Body of pancreas (tissue), 4 donors: Measurements from ENCODE around the gene GJD2. TPM values are rescaled to one million over a fixed set of nuclear protein-coding genes. Genes with fewer than 3 reads are reported as not detected.

ENCODE experiments used
- ATAC-seq: fragments of 150-250 bp; one replicate; pipeline ENCODE4 v1.9.1; 2016
- DNase-seq, 4 donors: peaks; one replicate each; pipeline ENCODE4 v3.0.0-alpha.2; 2019
- H3K27ac ChIP-seq, 4 donors: fragments of 200-600 bp; sonication (generic); 1 replicate in 3 of 4; 2 replicates in 1 of 4; pipeline versions ENCODE4 v1.5.1 to v1.6.1; 2016 to 2019; ENCODE audit warnings: mild to moderate bottlenecking in 1 of 4, mixed read lengths in 1 of 4, moderate library complexity in 1 of 4
- H3K27me3 ChIP-seq, 2 donors: fragments of 200-600 bp; sonication (generic); one replicate each; pipeline ENCODE4 v1.6.0; 2016; ENCODE audit warnings: mild to moderate bottlenecking in 1 of 2
- H3K36me3 ChIP-seq, 2 donors: fragments of 200-600 bp; sonication (generic); replicated peaks in 1 of 2; 2 replicates each; pipeline ENCODE4 v1.5.1; 2016; ENCODE audit warnings: low read depth in 2 of 2; ENCODE audit not compliant: insufficient read depth in 1 of 2
- H3K4me1 ChIP-seq: fragments of 200-600 bp; sonication (generic); one replicate; pipeline ENCODE4 v1.6.0; 2016
- H3K4me3 ChIP-seq, 2 donors: fragments of 200-600 bp; sonication (generic); 1 replicate in 1 of 2; 2 replicates in 1 of 2; pipeline ENCODE4 v1.5.1; 2016 to 2019
- H3K9me3 ChIP-seq, 3 donors: fragments of 200-600 bp; sonication (generic); 1 replicate in 2 of 3; 2 replicates in 1 of 3; pipeline ENCODE4 v1.5.1; 2016
- POLR2A ChIP-seq, 3 donors: fragments of 450-650 bp; IDR thresholded peaks; one replicate each; pipeline ENCODE4 v1.6.1; 2016; ENCODE audit warnings: antibody characterized with exemption in 3 of 3, mild to moderate bottlenecking in 2 of 3
- WGBS, 2 donors: methylation state at CpG; one replicate each; pipeline ENCODE4 v1.1.5; 2017; 5-methylcytosine and 5-hydroxymethylcytosine counted together
- intact Hi-C: fragments of 100-400 bp; cut with DNase I; formaldehyde crosslinking; loops from one replicate; pipeline ENCODE4 v1.15.1; 2023
- total RNA-seq, 2 donors: library from RNA; depleted of rRNA; stranded (reverse); fragments of >200 nt; gene quantifications; one replicate each; pipeline ENCODE4 v1.1.0, GENCODE V29; 2016
- TF ChIP-seq, protein P1 (sequence below), 7 experiments: fragments of 450-650 bp in 4 of 7; fragments of 200-600 bp in 3 of 7; sonication (generic) in 3 of 7; IDR thresholded peaks; one replicate each; pipeline ENCODE4 v1.5.1; 2016 to 2019; ENCODE audit warnings: antibody characterized with exemption in 7 of 7

Gene GJD2
- total RNA-seq, 2 donors from 2014 or later, result 2.3 to 4.0 TPM

DNA sequence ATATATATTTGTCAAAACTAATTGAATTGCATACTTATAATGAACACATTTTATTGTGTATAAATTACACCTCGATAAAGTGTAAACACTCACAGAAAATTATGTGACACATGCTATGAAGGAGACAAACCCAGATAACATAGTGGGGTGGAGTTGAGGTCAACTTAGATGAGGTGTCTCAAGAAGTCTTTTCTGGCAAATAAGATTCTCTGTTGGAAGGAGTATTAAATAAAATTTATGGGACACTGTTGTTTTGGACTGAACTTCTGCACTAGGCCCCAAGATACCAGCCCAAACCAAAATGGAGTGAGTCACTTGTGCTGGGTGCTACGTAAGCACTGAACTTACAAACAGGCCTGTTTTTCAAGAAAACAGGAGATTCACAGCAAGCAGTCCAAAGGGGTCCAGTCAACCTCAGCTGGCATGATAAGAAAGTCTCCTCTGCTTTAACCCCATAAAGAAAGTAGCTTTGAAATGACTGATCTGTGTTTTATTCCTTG, 21.9 kb upstream of the GJD2 start:
- WGBS, 2 donors, result 61 to 81% methylated on average over 2 of the region's 2 CpGs
- no peaks in the 10 kb centered on the region for H3K9me3 ChIP-seq
- H3K36me3 ChIP-seq, result no peaks in the 10 kb centered on the region
- intact Hi-C loops, result no loop called here
- ATAC-seq, result no peak
- no peak overlapping the region for H3K4me3 ChIP-seq
- TF ChIP-seq, protein P1, sequence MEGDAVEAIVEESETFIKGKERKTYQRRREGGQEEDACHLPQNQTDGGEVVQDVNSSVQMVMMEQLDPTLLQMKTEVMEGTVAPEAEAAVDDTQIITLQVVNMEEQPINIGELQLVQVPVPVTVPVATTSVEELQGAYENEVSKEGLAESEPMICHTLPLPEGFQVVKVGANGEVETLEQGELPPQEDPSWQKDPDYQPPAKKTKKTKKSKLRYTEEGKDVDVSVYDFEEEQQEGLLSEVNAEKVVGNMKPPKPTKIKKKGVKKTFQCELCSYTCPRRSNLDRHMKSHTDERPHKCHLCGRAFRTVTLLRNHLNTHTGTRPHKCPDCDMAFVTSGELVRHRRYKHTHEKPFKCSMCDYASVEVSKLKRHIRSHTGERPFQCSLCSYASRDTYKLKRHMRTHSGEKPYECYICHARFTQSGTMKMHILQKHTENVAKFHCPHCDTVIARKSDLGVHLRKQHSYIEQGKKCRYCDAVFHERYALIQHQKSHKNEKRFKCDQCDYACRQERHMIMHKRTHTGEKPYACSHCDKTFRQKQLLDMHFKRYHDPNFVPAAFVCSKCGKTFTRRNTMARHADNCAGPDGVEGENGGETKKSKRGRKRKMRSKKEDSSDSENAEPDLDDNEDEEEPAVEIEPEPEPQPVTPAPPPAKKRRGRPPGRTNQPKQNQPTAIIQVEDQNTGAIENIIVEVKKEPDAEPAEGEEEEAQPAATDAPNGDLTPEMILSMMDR (IDR thresholded peaks at IDR 0.05), result no peak
- no peak for TF ChIP-seq POLR2A (IDR thresholded peaks at IDR 0.05)
- no peaks in the 10 kb centered on the region for H3K27me3 ChIP-seq
- DNase-seq, result no peak
- H3K4me1 ChIP-seq, result no peaks in the 10 kb centered on the region
- no peak overlapping the region for H3K27ac ChIP-seq

DNA sequence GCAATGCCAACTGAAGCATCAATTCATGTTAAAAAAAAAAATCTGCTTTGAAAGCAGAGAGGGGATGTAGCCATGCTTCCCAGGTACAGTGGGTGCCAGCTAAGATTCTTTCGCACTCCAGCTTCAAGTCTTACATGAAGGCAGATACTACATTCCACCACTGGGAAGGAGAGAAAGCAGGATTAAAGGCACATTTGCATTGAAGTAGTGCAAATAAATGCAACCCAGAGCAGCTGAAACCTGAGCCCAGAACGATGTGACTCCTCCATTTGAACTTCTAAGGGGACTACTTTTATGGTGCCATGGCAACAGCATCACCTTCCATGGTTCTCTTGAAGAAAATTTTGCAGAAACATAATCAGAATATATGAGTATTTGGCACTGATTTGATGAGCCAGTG, 19.1 kb upstream of the GJD2 start:
- no peak for TF ChIP-seq POLR2A (IDR thresholded peaks at IDR 0.05)
- TF ChIP-seq, protein P1 (IDR thresholded peaks at IDR 0.05), result no peak
- intact Hi-C loops, result no loop called here
- WGBS, 2 donors, result 36 to 38% methylated on average over 2 of the region's 2 CpGs
- no peak for ATAC-seq
- Histone ChIP-seq H3K4me3 (no peak overlapping the region), H3K36me3 (no peaks in the 10 kb centered on the region), H3K27me3 (no peaks in the 10 kb centered on the region), H3K4me1 (no peaks in the 10 kb centered on the region), H3K9me3 (no peaks in the 10 kb centered on the region), H3K27ac (no peak overlapping the region)
- DNase-seq, result no peak

DNA sequence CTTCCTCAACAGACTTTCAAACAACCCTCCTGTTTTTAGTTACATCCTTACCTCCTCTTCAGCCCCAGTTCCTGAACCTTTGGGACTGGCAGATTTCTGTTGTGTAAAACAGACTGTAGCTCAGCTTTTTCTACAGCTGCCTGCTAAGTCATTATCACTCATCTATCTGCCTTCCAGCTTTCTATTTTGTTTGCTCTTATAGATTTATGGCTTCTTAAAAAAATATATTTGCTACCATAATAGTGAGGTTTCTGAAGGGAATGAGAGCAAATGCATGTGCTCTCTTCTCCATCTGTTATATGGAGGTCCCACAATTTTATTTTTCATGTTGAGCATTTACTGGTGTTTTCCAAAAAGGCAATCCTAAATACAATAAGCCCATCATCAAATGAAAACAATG, 18.2 kb upstream of the GJD2 start:
- Histone ChIP-seq H3K27ac (no peak overlapping the region), H3K9me3 (no peaks in the 10 kb centered on the region), H3K4me3 (no peak overlapping the region), H3K36me3 (no peaks in the 10 kb centered on the region), H3K27me3 (no peaks in the 10 kb centered on the region), H3K4me1 (no peaks in the 10 kb centered on the region)
- intact Hi-C loops, result no loop called here
- TF ChIP-seq, protein P1 (IDR thresholded peaks at IDR 0.05), result no peak
- TF ChIP-seq POLR2A (IDR thresholded peaks at IDR 0.05), result no peak
- ATAC-seq, result no peak
- no peak for DNase-seq

- no peak for DNase-seq
- Histone ChIP-seq H3K9me3 (no peaks in the 10 kb centered on the region), H3K36me3 (no peaks in the 10 kb centered on the region), H3K27ac (no peak overlapping the region), H3K4me3 (no peak overlapping the region), H3K4me1 (no peaks in the 10 kb centered on the region), H3K27me3 (no peaks in the 10 kb centered on the region)
- TF ChIP-seq, protein P1 (IDR thresholded peaks at IDR 0.05), result no peak
- no peak for TF ChIP-seq POLR2A (IDR thresholded peaks at IDR 0.05)
- ATAC-seq, result no peak
- WGBS, 2 donors, result 70% methylated on average over 2 of the region's 2 CpGs
- intact Hi-C loops, result no loop called here
Observed at GRCh38 chr15:34772312-34772711, 17.5 kb upstream of the GJD2 start.

DNA sequence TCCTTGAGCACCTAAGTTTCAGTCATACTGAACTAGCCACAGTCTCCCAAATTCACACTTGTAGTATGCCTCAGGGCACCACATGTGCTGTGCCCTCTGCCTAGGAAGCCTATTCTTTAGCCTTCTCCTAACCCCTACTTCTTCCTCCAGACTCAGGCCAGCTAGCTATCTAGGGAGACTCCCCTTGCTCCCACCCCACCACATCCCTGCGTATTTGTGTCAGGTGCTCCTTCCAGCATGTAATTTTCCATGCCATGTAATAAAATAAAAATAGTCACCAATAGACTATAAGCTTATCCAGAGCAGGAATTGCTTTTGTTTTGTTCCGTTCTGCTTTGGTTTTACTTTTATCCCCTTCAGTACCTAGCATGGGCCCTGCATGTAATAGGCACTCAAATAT, 14.9 kb upstream of the GJD2 start:
- H3K4me3 ChIP-seq, result no peak overlapping the region
- DNase-seq (no peak), ATAC-seq (no peak)
- 76 to 83% methylated on average over 2 of the region's 2 CpGs for WGBS, 2 donors
- no peaks in the 10 kb centered on the region for H3K4me1 ChIP-seq
- H3K27me3 ChIP-seq, result no peaks in the 10 kb centered on the region
- no peaks in the 10 kb centered on the region for H3K36me3 ChIP-seq
- no peaks in the 10 kb centered on the region for H3K9me3 ChIP-seq
- intact Hi-C loops, result no loop called here
- TF ChIP-seq, protein P1 (IDR thresholded peaks at IDR 0.05), result no peak
- no peak for TF ChIP-seq POLR2A (IDR thresholded peaks at IDR 0.05)
- no peak overlapping the region for H3K27ac ChIP-seq
